Fibroblast of mammary gland (primary cell): ENCODE measurements around the gene LUZP4.
"Not testable (repeated sequence)": the region's sequence is repeated elsewhere in the genome, so short reads cannot be mapped to it uniquely, and the experiment has no call there.

Experiments
- DNase-seq: peaks from one replicate; pipeline ENCODE4 v3.0.0-alpha.2; 2010; ENCODE audit warnings: low read depth
- H3K4me3 ChIP-seq: 2 replicates; pipeline ENCODE4 v1.5.1; 2011; ENCODE audit warnings: low read depth, mild to moderate bottlenecking, low read length, moderate library complexity; ENCODE audit not compliant: control insufficient read depth
- TF ChIP-seq, protein P1 (sequence below): conservative IDR thresholded peaks from 2 replicates; pipeline ENCODE4 v1.5.1; 2011; ENCODE audit warnings: low read depth, low read length, inconsistent platforms; ENCODE audit not compliant: control insufficient read depth, insufficient read depth

The LUZP4 gene

DNA sequence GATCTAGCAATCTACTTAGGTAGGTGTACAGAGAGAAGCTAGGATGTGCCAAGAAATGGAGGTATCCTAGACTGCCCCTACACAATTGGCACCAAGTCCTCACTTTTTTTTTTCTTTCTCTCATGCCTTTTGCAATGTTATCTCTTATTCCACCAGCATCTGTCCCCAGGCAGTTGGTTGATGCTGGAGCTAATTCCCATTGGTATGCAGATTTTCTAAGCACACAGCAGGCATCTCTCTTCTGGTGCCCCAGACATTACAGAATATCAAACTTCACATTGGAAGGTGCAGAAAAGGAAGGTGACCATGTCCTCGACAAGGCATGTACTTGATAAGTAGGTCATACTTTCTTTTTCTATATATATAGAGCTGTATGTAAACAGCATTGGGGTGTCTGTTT is 21.6 kb downstream of the LUZP4 start:
- no peak overlapping the region for H3K4me3 ChIP-seq
- TF ChIP-seq, protein P1, sequence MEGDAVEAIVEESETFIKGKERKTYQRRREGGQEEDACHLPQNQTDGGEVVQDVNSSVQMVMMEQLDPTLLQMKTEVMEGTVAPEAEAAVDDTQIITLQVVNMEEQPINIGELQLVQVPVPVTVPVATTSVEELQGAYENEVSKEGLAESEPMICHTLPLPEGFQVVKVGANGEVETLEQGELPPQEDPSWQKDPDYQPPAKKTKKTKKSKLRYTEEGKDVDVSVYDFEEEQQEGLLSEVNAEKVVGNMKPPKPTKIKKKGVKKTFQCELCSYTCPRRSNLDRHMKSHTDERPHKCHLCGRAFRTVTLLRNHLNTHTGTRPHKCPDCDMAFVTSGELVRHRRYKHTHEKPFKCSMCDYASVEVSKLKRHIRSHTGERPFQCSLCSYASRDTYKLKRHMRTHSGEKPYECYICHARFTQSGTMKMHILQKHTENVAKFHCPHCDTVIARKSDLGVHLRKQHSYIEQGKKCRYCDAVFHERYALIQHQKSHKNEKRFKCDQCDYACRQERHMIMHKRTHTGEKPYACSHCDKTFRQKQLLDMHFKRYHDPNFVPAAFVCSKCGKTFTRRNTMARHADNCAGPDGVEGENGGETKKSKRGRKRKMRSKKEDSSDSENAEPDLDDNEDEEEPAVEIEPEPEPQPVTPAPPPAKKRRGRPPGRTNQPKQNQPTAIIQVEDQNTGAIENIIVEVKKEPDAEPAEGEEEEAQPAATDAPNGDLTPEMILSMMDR = no peak
- no peak for DNase-seq

DNA sequence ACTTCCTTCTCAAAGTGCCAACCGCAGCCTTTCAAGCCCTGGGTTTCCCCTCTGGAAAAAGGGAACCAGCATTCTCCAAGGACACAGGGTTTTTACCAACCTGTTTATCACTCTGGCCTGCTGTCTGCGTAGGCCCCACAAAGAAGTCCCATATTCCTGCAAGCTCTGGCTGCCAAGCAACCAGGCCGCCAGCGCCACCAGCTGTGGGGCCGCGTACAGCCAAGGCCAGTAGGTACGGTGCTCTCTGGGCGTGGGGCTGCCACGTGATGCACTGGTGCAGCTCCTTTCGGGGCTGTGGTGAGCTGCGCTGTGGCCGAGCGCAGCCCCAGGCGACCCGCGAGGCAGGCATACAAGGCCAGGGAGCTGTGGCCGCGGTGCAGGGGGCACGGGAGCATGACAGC is 22.1 kb downstream of the LUZP4 start:
- no peak overlapping the region for H3K4me3 ChIP-seq
- no peak for DNase-seq
- TF ChIP-seq, protein P1 = no peak

DNA sequence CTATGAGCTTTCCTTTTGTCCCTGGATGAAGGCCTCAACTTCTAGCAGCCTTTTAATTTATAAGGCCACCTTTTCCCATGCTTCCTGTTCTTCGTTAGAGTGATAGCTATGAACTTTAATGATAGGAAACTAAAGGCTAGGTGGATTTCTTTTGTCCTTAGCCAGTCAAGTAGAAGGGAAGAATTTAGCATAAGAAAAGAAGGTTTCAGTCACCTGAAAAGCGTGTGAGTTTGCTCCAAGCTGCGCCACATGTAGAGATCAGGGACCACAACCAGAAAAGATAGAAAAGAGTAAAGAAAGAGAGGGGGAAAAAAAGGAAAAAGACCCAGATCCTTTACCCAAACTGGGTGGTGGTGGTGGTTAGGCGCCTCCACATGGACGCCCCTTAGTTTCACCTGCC is 28.6 kb downstream of the LUZP4 start:
- no peak overlapping the region for H3K4me3 ChIP-seq
- no peak for DNase-seq
- TF ChIP-seq, protein P1 = no peak

DNA sequence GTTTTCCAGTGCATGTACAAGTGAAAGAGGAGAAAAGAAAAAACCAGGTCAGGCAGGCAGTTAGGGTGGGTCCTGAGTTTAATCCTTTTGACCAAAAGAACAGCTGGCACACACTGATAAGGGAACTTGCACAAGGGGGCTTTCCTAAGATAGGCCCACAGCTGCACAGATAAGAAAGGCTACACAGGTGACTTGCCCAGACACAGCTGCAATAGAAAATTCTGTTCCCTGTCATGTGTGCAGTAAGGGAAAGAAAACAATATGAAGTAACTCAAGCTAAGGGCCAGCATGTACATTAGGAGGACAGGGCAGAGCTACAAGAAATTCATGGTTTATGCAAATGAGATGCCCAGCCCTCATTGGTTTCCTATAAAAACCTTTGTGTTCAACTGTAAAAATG is 32.9 kb downstream of the LUZP4 start:
- DNase-seq = no peak
- TF ChIP-seq, protein P1 = no peak
- H3K4me3 ChIP-seq = no peak overlapping the region

DNA sequence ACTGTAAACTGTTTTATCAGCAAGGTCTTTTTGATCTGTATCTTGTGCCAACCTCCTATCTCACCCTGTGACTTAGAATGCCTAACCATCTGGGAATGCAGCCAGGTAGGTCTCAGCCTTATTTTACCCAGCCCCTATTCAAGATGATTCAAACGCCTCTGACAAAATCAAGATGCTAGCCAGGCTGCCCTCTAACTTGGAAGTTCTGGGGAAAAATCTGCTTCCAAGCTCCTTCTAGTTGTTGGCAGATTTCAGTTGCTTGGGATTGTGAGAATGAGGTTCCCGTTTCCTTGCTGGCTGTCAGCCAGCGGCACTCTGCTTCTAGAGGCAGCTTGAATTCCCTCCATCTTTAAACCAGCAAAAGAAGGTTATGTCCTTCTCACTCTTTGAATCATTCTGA is 34.7 kb downstream of the LUZP4 start:
- TF ChIP-seq, protein P1 = no peak
- H3K4me3 ChIP-seq = no peak overlapping the region
- DNase-seq = peak; percentile 32

DNA sequence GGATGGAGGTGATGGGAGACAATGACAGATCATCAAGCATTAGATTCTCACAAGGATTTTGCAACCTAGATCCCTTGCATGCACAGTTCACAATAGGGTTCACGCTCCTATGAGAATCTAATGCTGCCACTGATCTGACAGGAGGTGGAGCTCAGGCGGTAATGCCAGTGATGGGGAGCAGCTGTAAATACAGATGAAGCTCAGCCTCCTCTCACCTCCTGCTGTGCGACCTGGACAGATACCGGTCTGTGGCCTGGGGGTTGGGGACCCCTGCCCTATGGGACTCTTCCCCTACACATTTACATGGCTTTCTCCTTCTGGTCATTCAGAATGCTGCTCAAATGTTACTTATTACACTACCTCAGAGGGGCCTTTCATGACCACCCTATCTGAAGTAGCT is 39.8 kb downstream of the LUZP4 start:
- DNase-seq, H3K4me3 ChIP-seq: not testable (repeated sequence)

DNA sequence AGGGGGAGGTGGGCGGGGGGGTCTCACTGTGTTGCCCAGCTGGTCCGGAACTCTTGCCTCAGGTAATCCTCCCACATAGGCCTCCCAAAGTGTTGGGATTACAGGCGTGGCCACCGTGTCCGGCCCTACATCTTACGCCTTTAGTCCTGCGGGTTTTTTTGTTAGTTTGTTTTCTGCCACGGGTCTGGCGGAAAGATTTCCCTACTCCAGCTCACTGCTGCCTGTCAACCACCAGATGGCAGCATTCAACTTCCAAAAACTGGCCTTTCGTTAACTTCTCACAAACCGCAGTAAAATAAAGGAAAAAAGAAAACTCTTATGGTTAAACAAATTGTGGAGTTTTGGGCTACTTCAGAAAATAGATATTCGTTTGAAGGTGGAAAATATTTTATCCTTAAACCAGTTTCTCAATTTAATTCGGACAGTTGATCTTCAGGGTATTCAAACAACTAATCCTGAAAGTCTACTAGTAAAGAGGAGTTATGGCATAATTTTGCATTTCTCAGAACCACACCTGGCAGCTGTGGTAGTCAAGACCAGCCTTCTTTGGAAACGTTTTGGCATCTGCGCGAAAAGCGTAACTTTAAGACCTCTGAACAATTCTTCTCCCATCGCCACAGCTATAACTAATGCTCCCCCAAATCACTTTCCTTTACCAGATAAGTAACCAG is 41.1 kb downstream of the LUZP4 start:
- no peak overlapping the region for H3K4me3 ChIP-seq
- peak; percentile 76 for DNase-seq

More for the DNA sequence above, 41.1 kb downstream of the LUZP4 start:
- TF ChIP-seq, protein P1 = peak; percentile 90
